NT2/D1 (cell line): Measurements from ENCODE around the gene ZNF445.

Experiments
- DNase-seq: peaks from one replicate; pipeline ENCODE4 v3.0.0-alpha.2; 2011; ENCODE audit warnings: low read depth, low spot score
- H3K27me3 ChIP-seq: 2 replicates; pipeline ENCODE4 v1.6.0; 2011; ENCODE audit warnings: mild to moderate bottlenecking; ENCODE audit not compliant: insufficient read length, insufficient read depth
- H3K36me3 ChIP-seq: 2 replicates; pipeline ENCODE4 v1.6.1; 2011; ENCODE audit warnings: mild to moderate bottlenecking, low read length, mixed read lengths; ENCODE audit not compliant: insufficient read depth, insufficient read length
- H3K4me1 ChIP-seq: 2 replicates; pipeline ENCODE4 v1.5.1; 2011; ENCODE audit not compliant: insufficient read depth, insufficient read length
- H3K4me3 ChIP-seq: 2 replicates; pipeline ENCODE4 v1.5.1; 2011; ENCODE audit warnings: low read depth; ENCODE audit not compliant: insufficient read length
- H3K9ac ChIP-seq: 2 replicates; pipeline ENCODE4 v1.6.0; 2011; ENCODE audit warnings: low read depth; ENCODE audit not compliant: insufficient read length
- H3K9me3 ChIP-seq: 2 replicates; pipeline ENCODE4 v1.5.1; 2011; ENCODE audit warnings: mild to moderate bottlenecking, low read length; ENCODE audit not compliant: insufficient read depth
- SUZ12 ChIP-seq: IDR thresholded peaks from 2 replicates; pipeline ENCODE4 v1.6.1; 2011; ENCODE audit not compliant: insufficient read length, insufficient read depth; ENCODE audit errors: extremely low read depth
- YY1 ChIP-seq: IDR thresholded peaks from 2 replicates; pipeline ENCODE4 v1.6.1; 2011; ENCODE audit not compliant: insufficient read length, insufficient read depth
- ZNF274 ChIP-seq: IDR thresholded peaks from 2 replicates; pipeline ENCODE4 v1.6.1; 2011; ENCODE audit warnings: mild to moderate bottlenecking, low read depth, low read length

Gene ZNF445

DNA sequence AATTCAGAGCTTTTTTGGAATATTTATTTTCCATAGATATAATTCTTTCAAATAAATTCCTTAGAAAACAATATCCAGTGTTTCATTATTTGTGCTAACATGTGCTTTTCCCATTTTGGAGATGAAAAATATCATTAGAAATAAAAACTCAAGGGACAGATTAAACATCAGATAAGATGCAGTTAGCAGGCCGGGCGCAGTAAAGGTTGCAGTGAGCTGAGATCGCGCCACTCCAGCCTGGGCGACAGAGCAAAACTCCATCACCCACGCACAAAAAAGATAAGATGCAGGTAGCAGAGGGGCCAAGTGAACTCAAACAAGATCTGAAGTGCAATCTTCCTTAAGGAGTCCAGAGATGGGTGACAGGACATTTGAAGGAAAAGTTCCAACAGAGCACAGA lies 48.0 kb downstream of the ZNF445 start:
- no peak for TF ChIP-seq ZNF274
- TF ChIP-seq SUZ12, result no peak
- TF ChIP-seq YY1, result no peak
- no peaks in the 10 kb centered on the region for H3K36me3 ChIP-seq
- H3K9me3 ChIP-seq, result no peaks in the 10 kb centered on the region
- no peak overlapping the region for H3K4me3 ChIP-seq
- H3K9ac ChIP-seq, result no peak overlapping the region
- H3K27me3 ChIP-seq, result no peaks in the 10 kb centered on the region
- DNase-seq, result no peak
- H3K4me1 ChIP-seq, result peaks cover 4% of the 10 kb centered on the region

DNA sequence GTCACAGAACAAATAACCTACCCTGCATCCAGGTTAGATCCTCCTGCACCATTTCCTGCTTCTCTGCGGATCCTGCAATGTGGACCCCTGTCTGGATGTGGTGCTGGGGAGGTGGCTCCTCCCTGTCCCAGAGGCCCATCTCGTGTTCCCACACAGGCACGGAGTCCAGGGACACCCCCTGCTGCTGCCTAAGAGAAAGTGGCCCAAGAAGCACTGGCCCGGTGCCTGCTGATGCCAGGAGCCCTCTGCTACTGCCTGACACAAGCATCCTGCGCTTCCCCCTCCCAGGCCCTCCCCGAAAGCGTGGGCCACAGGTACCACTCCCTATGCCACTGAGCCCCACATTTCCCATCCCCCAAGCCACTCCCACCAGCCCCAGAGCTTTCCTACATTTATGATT lies 48.6 kb downstream of the ZNF445 start:
- no peaks in the 10 kb centered on the region for H3K27me3 ChIP-seq
- TF ChIP-seq SUZ12, result no peak
- TF ChIP-seq ZNF274, result no peak
- no peak for TF ChIP-seq YY1
- peaks cover 4% of the 10 kb centered on the region for H3K4me1 ChIP-seq
- H3K9me3 ChIP-seq, result no peaks in the 10 kb centered on the region
- H3K9ac ChIP-seq, result no peak overlapping the region
- no peak overlapping the region for H3K4me3 ChIP-seq
- no peak for DNase-seq
- H3K36me3 ChIP-seq, result no peaks in the 10 kb centered on the region

DNA sequence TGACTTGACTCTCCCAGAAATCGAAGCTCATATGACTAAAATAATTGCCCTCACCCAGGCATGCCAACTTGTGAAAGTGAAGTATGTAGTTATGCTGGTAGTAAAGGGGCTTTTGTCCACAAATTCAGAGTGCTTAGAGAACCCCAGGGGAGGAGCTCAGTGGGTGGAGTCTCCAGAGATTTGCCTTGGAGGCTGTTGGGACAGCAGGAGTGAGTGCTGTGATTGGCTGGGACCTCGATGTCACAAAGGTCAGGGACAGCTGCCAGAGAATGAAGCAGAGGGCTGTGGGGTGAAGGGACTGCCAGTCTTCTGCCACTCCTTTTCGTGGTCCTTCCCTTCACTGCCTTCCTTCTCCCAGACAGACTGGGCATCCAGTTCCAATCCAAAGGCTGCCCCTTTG lies 49.8 kb downstream of the ZNF445 start:
- DNase-seq, result no peak
- Histone ChIP-seq H3K27me3 (no peaks in the 10 kb centered on the region), H3K9me3 (no peaks in the 10 kb centered on the region), H3K4me1 (peaks cover 4% of the 10 kb centered on the region), H3K4me3 (no peak overlapping the region), H3K36me3 (no peaks in the 10 kb centered on the region), H3K9ac (no peak overlapping the region)
- TF ChIP-seq YY1 (no peak), SUZ12 (no peak), ZNF274 (no peak)

DNA sequence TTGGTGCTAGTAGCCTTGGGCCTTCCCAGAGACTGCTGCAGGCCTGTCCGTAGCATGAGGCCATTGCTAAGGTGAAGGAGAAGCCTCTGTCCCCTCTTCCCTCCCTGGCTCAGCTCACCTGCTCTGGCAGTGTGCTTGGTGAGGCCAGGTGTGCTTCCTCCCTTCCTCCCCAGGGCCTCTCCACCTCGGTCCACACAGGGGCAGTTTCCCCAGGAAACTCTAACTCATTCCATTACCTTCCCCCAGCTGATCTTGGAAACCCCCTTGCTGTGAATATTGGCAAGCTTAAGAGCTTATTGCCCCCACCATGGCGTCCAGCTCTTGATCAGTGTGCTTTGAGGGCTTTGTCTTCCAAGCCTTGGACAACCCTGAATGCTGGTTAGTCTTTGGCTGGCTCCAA lies 52.7 kb downstream of the ZNF445 start:
- Histone ChIP-seq H3K27me3 (no peaks in the 10 kb centered on the region), H3K9me3 (no peaks in the 10 kb centered on the region), H3K4me3 (no peak overlapping the region), H3K4me1 (peaks cover 4% of the 10 kb centered on the region), H3K9ac (no peak overlapping the region), H3K36me3 (no peaks in the 10 kb centered on the region)
- TF ChIP-seq YY1 (no peak), SUZ12 (no peak), ZNF274 (no peak)
- DNase-seq, result no peak

DNA sequence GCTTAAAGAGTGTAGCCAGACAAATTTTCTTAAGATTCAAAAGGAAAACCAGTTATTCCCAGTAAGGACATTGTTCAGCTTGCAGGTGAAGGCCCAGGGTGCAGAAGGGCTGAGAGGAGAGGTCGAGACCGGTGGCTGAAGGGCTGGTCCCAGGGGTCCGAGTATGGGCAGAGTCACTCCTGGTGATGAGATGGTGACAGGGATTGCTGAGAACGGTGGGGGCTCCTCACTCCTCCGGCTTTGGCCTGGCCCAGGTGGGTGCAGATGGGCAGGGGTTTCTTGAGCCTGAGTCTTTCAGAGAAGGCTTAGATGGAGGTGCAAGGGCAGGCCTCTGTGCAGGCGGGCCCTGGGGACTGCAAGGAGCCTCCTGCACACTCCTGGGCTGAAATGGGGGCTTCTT lies 56.2 kb downstream of the ZNF445 start:
- H3K36me3 ChIP-seq, result no peaks in the 10 kb centered on the region
- H3K4me1 ChIP-seq, result no peaks in the 10 kb centered on the region
- H3K9ac ChIP-seq, result no peak overlapping the region
- DNase-seq, result no peak
- TF ChIP-seq YY1, result no peak
- no peak for TF ChIP-seq SUZ12
- no peak for TF ChIP-seq ZNF274
- H3K4me3 ChIP-seq, result no peak overlapping the region
- no peaks in the 10 kb centered on the region for H3K27me3 ChIP-seq
- H3K9me3 ChIP-seq, result no peaks in the 10 kb centered on the region

DNA sequence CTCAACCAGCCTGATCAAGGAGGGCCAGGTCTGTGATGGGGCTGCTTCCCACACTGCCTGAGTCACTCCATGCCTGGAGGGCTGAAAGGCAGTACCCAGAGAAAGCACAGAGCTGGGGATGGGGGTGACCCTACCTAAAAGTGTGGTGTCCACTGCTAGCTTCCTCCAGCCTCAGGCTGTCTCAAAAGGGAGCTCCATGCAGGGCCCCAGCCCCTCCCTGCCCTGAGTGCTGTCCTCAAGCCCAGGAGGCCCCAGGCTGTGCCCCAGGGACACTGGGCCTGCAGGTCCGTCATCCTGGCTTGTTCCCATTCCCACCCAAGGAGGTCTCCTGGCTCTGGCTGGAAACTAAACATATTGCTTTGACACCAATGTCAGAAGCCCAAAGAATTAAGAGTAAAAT lies 56.8 kb downstream of the ZNF445 start:
- no peaks in the 10 kb centered on the region for H3K4me1 ChIP-seq
- DNase-seq, result no peak
- H3K9me3 ChIP-seq, result no peaks in the 10 kb centered on the region
- no peaks in the 10 kb centered on the region for H3K27me3 ChIP-seq
- no peaks in the 10 kb centered on the region for H3K36me3 ChIP-seq
- H3K4me3 ChIP-seq, result no peak overlapping the region
- TF ChIP-seq ZNF274 (no peak), YY1 (no peak), SUZ12 (no peak)
- no peak overlapping the region for H3K9ac ChIP-seq

DNA sequence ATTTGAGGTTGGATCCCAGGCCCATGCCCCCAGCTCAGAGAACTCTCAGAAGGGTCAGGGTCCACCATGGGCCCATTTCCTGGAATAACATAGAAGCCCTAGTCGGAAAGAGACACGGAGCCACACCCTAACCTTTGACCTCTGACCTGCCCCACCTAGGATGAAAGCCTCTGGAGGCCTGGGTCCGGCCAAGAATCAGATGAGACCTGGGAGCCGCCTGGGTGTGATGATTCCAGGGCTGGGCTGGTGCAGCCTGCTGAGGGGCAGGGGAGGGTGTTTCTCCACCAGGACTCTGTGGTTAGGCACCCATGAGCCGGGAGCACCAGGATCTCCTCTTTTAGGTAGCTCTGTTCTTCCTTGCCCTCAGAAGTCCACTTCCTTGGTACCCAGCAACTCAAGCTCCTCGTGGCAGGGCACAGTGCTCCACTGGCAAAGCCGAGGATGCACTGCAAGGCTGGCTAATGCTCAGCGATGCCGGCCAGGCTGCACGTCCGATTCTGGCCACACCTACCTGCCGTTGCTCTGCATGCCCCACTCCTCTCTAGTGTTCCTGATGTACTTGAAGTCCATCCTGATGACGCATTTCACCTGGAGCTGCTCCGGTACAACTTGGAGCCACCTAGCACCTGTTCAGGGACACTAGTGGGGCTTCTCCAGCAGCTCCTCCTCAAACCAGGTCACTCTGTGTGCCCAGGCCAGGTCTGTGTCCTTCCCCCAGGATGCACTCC lies 57.4 kb downstream of the ZNF445 start:
- DNase-seq, result no peak
- no peak for TF ChIP-seq YY1
- TF ChIP-seq SUZ12, result no peak
- TF ChIP-seq ZNF274, result no peak
- no peak overlapping the region for H3K4me3 ChIP-seq
- no peak overlapping the region for H3K9ac ChIP-seq
- H3K27me3 ChIP-seq, result no peaks in the 10 kb centered on the region
- no peaks in the 10 kb centered on the region for H3K4me1 ChIP-seq
- H3K9me3 ChIP-seq, result no peaks in the 10 kb centered on the region
- no peaks in the 10 kb centered on the region for H3K36me3 ChIP-seq
